T-helper 1 cell treated with Interleukin-12 subunit alpha and Interleukin-12 subunit beta and Interleukin-4 antibody, amounts not matched to agents 30 μg/mL and 1 μg/mL, for 36 hours (primary cell): Measurements from ENCODE around the gene CLN6.
"Not testable (repeated sequence)": the region's sequence is repeated elsewhere in the genome, so short reads cannot be mapped to it uniquely, and the experiment has no call there.

Experiments used
- H3K27ac Mint-ChIP-seq: one replicate; pipeline ENCODE4 v1.8.0; 2021; ENCODE audit warnings: mild to moderate bottlenecking, mixed read lengths
- H3K27me3 Mint-ChIP-seq: one replicate; pipeline ENCODE4 v1.8.0; 2021; ENCODE audit warnings: low read depth, mixed read lengths
- H3K36me3 Mint-ChIP-seq: one replicate; pipeline ENCODE4 v1.8.0; 2021; ENCODE audit warnings: low read depth, mixed read lengths
- H3K4me1 Mint-ChIP-seq: one replicate; pipeline ENCODE4 v1.8.0; 2021; ENCODE audit warnings: low read depth, mixed read lengths
- H3K4me3 Mint-ChIP-seq: one replicate; pipeline ENCODE4 v1.8.0; 2021; ENCODE audit warnings: mild to moderate bottlenecking, moderate library complexity, mixed read lengths
- H3K9me3 Mint-ChIP-seq: one replicate; pipeline ENCODE4 v1.8.0; 2021; ENCODE audit warnings: mixed read lengths

Gene CLN6

GRCh38 chr15:68209272-68209671 is 20.3 kb downstream of the CLN6 start:
- Mint-ChIP-seq H3K27ac (peak overlapping the region; percentile 96), H3K4me3 (peak overlapping the region; percentile 40), H3K27me3 (no peaks in the 10 kb centered on the region), H3K36me3 (peaks cover 4% of the 10 kb centered on the region), H3K9me3 (no peaks in the 10 kb centered on the region), H3K4me1 (peaks cover 31% of the 10 kb centered on the region)

DNA sequence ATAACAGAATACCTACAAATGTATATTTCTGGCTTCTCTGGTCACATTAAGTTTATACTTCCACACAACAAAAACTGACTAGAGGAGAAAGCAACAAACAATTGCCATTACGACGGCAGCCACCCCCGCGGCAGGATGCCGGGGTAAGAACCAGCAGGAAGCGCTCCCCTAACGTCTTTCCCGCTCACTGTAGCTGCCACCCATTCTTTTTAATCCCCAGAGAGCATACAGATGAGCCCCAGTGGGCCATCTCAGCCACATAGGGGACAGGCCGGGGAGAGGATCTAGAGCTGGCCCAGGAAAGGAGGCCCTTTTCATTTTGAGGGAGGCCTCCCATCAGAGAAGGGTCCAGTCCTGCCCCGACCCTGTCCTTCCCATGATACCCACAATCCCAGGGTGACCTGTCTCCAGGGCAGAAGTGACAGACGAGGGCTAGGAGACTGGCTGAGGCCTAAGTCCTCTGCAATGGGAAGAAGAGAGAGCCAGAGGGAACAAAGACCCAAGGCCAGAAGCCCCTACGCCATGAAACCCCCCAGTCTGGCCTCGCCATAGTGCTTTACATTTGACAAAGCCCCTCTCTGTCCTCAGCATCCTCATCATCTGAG is 20.8 kb downstream of the CLN6 start:
- no peaks in the 10 kb centered on the region for H3K9me3 Mint-ChIP-seq
- peak overlapping the region; percentile 77 for H3K4me3 Mint-ChIP-seq
- H3K27ac Mint-ChIP-seq: peak overlapping the region; percentile 96
- H3K4me1 Mint-ChIP-seq: peaks cover 30% of the 10 kb centered on the region
- H3K27me3 Mint-ChIP-seq: no peaks in the 10 kb centered on the region
- H3K36me3 Mint-ChIP-seq: peaks cover 4% of the 10 kb centered on the region

DNA sequence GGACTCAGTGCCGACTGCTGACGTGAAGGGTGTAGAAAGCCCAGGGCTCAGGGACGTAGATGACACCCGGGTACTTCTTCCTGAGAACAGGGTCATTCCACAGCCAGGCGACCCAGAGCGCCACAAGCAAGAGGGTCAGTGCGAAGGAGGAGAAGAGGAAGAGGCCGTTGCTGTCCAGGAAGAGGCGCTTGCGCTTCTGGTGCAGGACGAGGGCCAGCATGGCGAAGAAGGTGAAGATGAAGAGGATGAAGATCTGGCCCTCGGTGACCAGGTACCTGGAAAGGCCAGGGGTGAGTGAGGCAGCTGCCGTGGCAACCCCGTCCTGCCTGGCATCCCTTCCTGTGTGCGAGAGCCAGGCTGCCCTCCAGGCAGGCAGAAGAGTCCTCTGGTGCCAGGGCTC is 21.4 kb downstream of the CLN6 start:
- Mint-ChIP-seq H3K27ac (peak overlapping the region; percentile 84), H3K36me3 (peaks cover 4% of the 10 kb centered on the region), H3K4me3 (peak overlapping the region; percentile 56), H3K27me3 (no peaks in the 10 kb centered on the region), H3K9me3 (no peaks in the 10 kb centered on the region), H3K4me1 (peaks cover 34% of the 10 kb centered on the region)

DNA sequence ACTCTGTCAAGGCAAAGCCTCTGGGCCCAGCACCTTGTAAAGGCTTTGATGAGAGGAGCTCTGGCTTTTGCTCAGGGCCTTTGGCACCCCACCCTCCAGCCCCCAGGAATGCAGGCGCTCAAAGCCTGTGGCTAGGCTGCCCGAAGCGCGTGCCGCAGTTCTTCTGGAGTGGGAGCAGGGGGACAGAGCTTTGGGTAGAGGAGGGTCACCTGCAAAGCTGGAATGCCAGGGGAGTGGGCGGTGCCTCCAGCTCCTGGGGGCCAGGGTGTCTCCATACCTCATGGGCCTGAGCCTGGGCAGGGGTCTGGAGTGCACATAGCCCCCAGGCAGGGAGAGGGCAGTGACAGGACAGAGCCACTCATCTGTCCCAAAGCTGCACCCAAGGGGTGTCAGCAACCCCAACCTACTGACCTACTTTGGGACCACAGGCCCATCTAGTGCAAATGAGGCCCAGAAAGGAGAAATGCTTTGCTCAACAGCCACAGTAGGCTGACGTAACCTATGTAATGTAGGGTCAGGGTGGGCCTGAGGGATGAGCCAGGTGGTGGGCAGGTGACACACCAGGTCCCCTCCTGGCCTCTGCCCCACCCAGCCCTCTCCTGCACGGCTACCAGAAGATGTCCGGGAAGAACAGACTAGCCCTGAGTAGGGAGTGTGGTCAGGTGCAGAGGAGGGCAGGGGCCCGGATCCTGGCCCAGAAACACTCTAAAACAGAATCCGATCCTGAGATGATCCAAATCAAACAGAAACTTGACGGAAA is 22.2 kb downstream of the CLN6 start:
- Mint-ChIP-seq H3K27me3 (no peaks in the 10 kb centered on the region), H3K4me1 (peaks cover 37% of the 10 kb centered on the region), H3K4me3 (peak overlapping the region; percentile 28), H3K27ac (peak overlapping the region; percentile 49), H3K36me3 (peaks cover 4% of the 10 kb centered on the region), H3K9me3 (no peaks in the 10 kb centered on the region)

DNA sequence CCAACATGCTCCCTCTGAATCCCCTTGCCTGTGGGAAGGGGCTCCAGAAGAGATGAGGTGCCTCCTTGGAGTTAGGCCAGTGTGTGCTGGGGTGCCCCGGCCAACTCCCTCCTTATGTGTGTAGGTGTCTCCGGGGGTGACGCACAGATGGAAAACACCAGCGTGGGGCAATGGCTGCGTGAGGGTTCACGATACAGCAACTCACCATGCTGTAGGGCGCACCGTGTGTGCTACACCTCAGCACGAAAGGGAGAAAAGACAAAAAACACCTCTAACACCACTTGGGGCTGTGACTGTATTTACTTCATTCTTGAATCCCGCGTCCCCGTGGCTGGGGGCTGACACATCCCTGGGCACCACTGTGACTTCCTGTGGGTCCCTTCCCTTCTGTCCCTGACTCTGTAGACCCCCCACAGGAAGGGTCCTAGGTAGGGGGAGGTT is 22.8 kb downstream of the CLN6 start:
- H3K27ac Mint-ChIP-seq: peak overlapping the region; percentile 49
- H3K36me3 Mint-ChIP-seq: peaks cover 4% of the 10 kb centered on the region
- H3K4me1 Mint-ChIP-seq: peaks cover 43% of the 10 kb centered on the region

DNA sequence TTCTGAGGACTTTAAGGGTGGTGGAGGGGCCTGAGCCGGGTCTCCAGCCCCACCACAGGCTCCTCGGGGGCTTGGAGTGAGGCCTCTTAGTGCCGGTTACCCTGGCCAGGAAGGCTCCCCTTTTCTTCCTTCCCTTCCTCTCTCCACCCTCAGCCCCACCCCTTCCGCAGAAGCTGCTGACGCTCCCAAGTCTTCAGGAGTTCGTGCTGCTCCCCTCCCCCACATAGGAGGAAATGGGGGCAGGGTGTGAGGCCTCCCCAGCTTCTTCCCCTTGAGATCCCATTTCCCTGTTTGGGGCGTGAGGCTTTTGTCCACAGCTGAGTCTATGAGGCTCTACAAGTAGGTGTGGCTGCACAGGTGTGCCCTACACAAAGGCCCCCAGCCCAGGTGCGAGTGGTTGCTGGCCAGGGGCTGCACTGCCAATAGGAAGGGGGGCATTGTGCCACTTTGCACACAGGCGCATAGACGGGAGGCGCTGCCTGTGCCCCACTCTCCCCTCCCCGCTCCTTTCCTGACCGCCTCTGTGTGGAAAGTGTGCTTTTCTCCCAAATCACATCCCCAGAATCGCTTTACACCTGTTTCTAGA is 23.5 kb downstream of the CLN6 start:
- H3K4me1 Mint-ChIP-seq: peaks cover 47% of the 10 kb centered on the region
- peak overlapping the region; percentile 71 for H3K27ac Mint-ChIP-seq
- H3K27me3 Mint-ChIP-seq: no peaks in the 10 kb centered on the region
- peaks cover 4% of the 10 kb centered on the region for H3K36me3 Mint-ChIP-seq
- H3K4me3 Mint-ChIP-seq: peak overlapping the region; percentile 72
- H3K9me3 Mint-ChIP-seq: no peaks in the 10 kb centered on the region

More for the DNA sequence above, 22.8 kb downstream of the CLN6 start:
- no peaks in the 10 kb centered on the region for H3K27me3 Mint-ChIP-seq
- H3K4me3 Mint-ChIP-seq: peak overlapping the region; percentile 28
- no peaks in the 10 kb centered on the region for H3K9me3 Mint-ChIP-seq

GRCh38 chr15:68205558-68205944 is 24.0 kb downstream of the CLN6 start:
- peaks cover 47% of the 10 kb centered on the region for H3K4me1 Mint-ChIP-seq
- no peaks in the 10 kb centered on the region for H3K9me3 Mint-ChIP-seq
- no peaks in the 10 kb centered on the region for H3K27me3 Mint-ChIP-seq

GRCh38 chr15:68204776-68205557 is 24.6 kb downstream of the CLN6 start, which contains the start of gene CALML4:
TSS of gene CALML4 (minus strand) at chr15:68205332. CDS start at chr15:68205247, 85 bp downstream.
- Mint-ChIP-seq H3K4me1 (peaks cover 44% of the 10 kb centered on the region), H3K27me3 (no peaks in the 10 kb centered on the region), H3K4me3 (peak within 1 kb of the TSS; percentile 72), H3K36me3 (peaks cover 4% of the 10 kb centered on the region), H3K27ac (peak within 1 kb of the TSS; percentile 71), H3K9me3 (no peaks in the 10 kb centered on the region)

More at GRCh38 chr15:68205558-68205944, 24.0 kb downstream of the CLN6 start:
- Mint-ChIP-seq H3K4me3 (peak overlapping the region; percentile 72), H3K27ac (peak overlapping the region; percentile 71), H3K36me3 (peaks cover 4% of the 10 kb centered on the region)

- Mint-ChIP-seq H3K4me3 (peak overlapping the region; percentile 72), H3K4me1 (peaks cover 38% of the 10 kb centered on the region), H3K9me3 (no peaks in the 10 kb centered on the region)
These were observed 25.2 kb downstream of the CLN6 start for GRCh38 chr15:68204361-68204760.

DNA sequence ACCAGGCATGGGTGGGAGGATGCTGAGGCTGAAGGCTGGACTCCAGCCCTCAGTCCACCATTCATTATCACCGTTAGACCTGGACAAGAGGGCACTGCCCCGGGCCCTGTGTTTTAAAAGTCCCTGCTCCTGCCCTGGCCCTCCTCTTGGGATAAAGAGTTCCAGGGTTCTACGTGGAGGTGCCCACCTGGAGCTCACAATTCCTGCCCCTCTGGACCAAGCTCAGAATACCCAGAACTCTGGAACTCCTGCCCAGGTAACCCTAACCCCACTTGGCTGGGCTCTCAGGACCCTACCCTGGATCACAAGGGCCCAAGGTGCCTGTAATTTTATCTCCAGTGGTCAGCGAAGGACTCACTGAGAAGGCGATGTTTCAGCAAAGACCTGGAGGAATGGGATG is 25.6 kb downstream of the CLN6 start:
- no peak overlapping the region for H3K27ac Mint-ChIP-seq
- no peaks in the 10 kb centered on the region for H3K27me3 Mint-ChIP-seq
- peaks cover 38% of the 10 kb centered on the region for H3K4me1 Mint-ChIP-seq
- H3K9me3 Mint-ChIP-seq: no peaks in the 10 kb centered on the region
- peaks cover 4% of the 10 kb centered on the region for H3K36me3 Mint-ChIP-seq
- H3K4me3 Mint-ChIP-seq: no peak overlapping the region

More at GRCh38 chr15:68204361-68204760, 25.2 kb downstream of the CLN6 start:
- Mint-ChIP-seq H3K36me3 (peaks cover 4% of the 10 kb centered on the region), H3K27ac (no peak overlapping the region), H3K27me3 (no peaks in the 10 kb centered on the region)

GRCh38 chr15:68203486-68203885 is 26.0 kb downstream of the CLN6 start:
- no peak overlapping the region for H3K4me3 Mint-ChIP-seq
- H3K4me1 Mint-ChIP-seq: peaks cover 33% of the 10 kb centered on the region
- no peaks in the 10 kb centered on the region for H3K27me3 Mint-ChIP-seq
- H3K27ac Mint-ChIP-seq: no peak overlapping the region
- H3K36me3 Mint-ChIP-seq: peaks cover under 1% of the 10 kb centered on the region
- H3K9me3 Mint-ChIP-seq: no peaks in the 10 kb centered on the region

- peaks cover 31% of the 10 kb centered on the region for H3K4me1 Mint-ChIP-seq
- H3K4me3 Mint-ChIP-seq, H3K27me3 Mint-ChIP-seq, H3K27ac Mint-ChIP-seq, H3K9me3 Mint-ChIP-seq, H3K36me3 Mint-ChIP-seq: not testable (repeated sequence)
These were observed 26.5 kb downstream of the CLN6 start for GRCh38 chr15:68202994-68203393.

- Mint-ChIP-seq H3K4me3 (no peak overlapping the region), H3K27me3 (no peaks in the 10 kb centered on the region), H3K9me3 (no peaks in the 10 kb centered on the region), H3K27ac (no peak overlapping the region), H3K36me3 (peaks cover 4% of the 10 kb centered on the region), H3K4me1 (peaks cover 28% of the 10 kb centered on the region)
These were observed 27.7 kb downstream of the CLN6 start for GRCh38 chr15:68201879-68202261.

DNA sequence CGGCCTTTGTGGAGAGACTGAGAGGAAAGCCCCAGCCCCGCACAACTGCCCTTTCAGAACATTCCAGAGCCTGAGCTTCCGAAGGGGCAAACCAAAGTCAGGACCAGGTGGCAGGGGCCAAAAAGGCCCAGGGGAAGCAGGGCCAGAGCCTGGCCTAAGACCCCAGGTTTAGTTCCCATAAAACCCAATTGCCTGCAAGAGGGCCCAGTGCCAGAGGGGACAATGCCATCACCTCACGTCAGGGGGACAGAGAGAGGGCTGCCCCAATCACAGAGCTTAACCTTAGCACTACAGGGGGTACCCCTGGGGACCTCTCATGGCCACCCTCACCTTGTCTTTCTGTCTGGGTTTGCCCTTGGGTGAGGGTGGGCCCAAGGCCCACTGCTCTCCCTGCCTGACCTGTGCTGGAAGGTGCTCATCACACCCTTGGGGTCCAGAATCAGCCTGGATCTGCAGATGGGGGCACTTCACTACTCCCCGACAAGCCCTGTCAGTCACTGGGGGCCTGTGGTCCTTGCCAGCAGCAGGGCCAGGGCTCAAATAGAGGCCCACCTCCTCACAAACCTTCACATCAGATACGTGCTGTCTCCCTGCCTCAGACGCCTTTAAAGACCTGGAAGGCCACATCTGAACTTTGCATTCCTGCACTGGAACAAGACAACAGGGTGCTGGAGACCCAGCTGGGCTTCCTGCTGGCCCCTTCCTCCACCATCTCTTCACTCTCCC is 28.2 kb downstream of the CLN6 start:
- Mint-ChIP-seq H3K27ac (no peak overlapping the region), H3K36me3 (peaks cover 4% of the 10 kb centered on the region), H3K4me1 (peaks cover 26% of the 10 kb centered on the region), H3K9me3 (no peaks in the 10 kb centered on the region), H3K27me3 (no peaks in the 10 kb centered on the region), H3K4me3 (no peak overlapping the region)
